Calu3 (cell line): ENCODE results near the gene IL1R1. TPM values are rescaled to one million over a fixed set of nuclear protein-coding genes. Genes with fewer than 3 reads are reported as not detected.
"Not testable (repeated sequence)": the region's sequence is repeated elsewhere in the genome, so short reads cannot be mapped to it uniquely, and the experiment has no call there.

Source experiments
- BruUV-seq: library from RNA; stranded (reverse); fragments of 400-500 nt; replicated peaks from 2 replicates; lab custom pipeline; 2021; lab: Mats Ljungman, UMichigan
- CTCF ChIA-PET: fragments of 300-600 bp; sonication (Branson Sonifier 250); formaldehyde crosslinking; loops from one replicate; lab custom pipeline; 2022; ENCODE audit warnings: antibody characterized with exemption; lab: Charles Lee
- DNase-seq: peaks from one replicate; pipeline ENCODE4 v3.0.0; 2022
- H3K27ac Mint-ChIP-seq: one replicate; pipeline ENCODE4 v1.8.0; 2022; ENCODE audit warnings: mixed read lengths; ENCODE audit not compliant: unreplicated experiment
- H3K27me3 Mint-ChIP-seq: one replicate; pipeline ENCODE4 v1.8.0; 2022; ENCODE audit warnings: mixed read lengths; ENCODE audit not compliant: unreplicated experiment
- H3K36me3 Mint-ChIP-seq: one replicate; pipeline ENCODE4 v1.8.0; 2022; ENCODE audit warnings: mild to moderate bottlenecking, moderate library complexity, mixed read lengths; ENCODE audit not compliant: insufficient read depth, unreplicated experiment
- H3K4me1 Mint-ChIP-seq: one replicate; pipeline ENCODE4 v1.8.0; 2022; ENCODE audit warnings: mild to moderate bottlenecking, low read depth, mixed read lengths; ENCODE audit not compliant: unreplicated experiment
- H3K4me3 Mint-ChIP-seq: one replicate; pipeline ENCODE4 v1.8.0; 2022; ENCODE audit warnings: mild to moderate bottlenecking, low read depth, moderate library complexity, mixed read lengths; ENCODE audit not compliant: unreplicated experiment
- H3K9me3 Mint-ChIP-seq: one replicate; pipeline ENCODE4 v1.8.0; 2022; ENCODE audit warnings: low read depth, mixed read lengths; ENCODE audit not compliant: unreplicated experiment
- intact Hi-C: fragments of 100-400 bp; cut with micrococcal nuclease; formaldehyde crosslinking; loops from one replicate; pipeline ENCODE4 v1.10.0; 2022; ENCODE audit not compliant: unreplicated experiment
- total RNA-seq: library from RNA; stranded (reverse); gene quantifications from 2 replicates; pipeline ENCODE4 v1.2.3, GENCODE V29; 2022
- TF ChIP-seq, protein P1 (sequence below): fragments of 200-600 bp; IDR thresholded peaks from one replicate; pipeline ENCODE4 v1.8.0; 2022; ENCODE audit warnings: antibody characterized with exemption; ENCODE audit not compliant: unreplicated experiment

IL1R1 gene
- total RNA-seq, 1 experiment from 2014 or later = 6.2 TPM

DNA sequence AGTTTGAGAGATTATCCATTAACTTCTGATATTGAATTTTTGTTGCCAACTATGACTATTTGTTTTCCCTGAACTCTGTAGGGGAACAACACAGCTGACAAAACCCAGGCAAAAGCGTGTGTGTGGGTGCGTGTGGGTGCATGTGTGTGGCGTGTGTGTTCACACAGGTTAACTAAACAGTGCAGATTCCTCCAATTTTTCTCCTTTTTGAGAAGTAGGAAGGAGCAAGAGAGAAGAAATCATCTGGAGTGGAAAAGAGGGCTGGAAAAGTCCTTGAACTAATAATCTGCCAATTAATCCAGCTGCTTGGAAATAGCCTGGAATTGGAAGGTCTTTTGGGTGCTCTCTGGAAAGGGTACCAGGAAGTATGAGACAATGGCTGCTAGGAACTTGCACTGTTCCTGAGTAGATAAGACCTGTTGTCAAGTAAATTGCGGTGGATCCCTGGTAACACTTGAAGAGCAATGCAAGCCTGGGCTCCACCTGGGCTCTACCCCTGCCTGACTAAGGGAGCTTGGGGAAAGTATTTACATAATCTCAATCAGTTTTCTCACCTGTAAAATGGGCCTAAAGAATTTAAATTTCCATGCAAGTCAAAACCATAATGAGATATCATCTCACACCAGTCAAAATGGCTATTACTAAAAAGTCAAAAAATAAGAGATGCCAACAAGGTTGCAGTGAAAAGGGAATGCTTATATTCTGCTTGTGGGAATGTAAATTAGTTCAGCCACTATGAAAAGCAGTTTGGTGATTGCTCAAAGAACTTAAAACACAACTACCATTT lies 40.5 kb upstream of the IL1R1 start:
- peak; percentile 19 for DNase-seq
- Mint-ChIP-seq H3K27ac (peak overlapping the region; percentile 78), H3K36me3 (no peaks in the 10 kb centered on the region), H3K9me3 (no peaks in the 10 kb centered on the region), H3K27me3 (no peaks in the 10 kb centered on the region), H3K4me3 (peak overlapping the region; percentile 46), H3K4me1 (peaks cover 55% of the 10 kb centered on the region)
- no TSS peak for BruUV-seq
- TF ChIP-seq, protein P1, sequence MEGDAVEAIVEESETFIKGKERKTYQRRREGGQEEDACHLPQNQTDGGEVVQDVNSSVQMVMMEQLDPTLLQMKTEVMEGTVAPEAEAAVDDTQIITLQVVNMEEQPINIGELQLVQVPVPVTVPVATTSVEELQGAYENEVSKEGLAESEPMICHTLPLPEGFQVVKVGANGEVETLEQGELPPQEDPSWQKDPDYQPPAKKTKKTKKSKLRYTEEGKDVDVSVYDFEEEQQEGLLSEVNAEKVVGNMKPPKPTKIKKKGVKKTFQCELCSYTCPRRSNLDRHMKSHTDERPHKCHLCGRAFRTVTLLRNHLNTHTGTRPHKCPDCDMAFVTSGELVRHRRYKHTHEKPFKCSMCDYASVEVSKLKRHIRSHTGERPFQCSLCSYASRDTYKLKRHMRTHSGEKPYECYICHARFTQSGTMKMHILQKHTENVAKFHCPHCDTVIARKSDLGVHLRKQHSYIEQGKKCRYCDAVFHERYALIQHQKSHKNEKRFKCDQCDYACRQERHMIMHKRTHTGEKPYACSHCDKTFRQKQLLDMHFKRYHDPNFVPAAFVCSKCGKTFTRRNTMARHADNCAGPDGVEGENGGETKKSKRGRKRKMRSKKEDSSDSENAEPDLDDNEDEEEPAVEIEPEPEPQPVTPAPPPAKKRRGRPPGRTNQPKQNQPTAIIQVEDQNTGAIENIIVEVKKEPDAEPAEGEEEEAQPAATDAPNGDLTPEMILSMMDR = no peak
- CTCF ChIA-PET = no interaction called here
- intact Hi-C loops = no loop called here

DNA sequence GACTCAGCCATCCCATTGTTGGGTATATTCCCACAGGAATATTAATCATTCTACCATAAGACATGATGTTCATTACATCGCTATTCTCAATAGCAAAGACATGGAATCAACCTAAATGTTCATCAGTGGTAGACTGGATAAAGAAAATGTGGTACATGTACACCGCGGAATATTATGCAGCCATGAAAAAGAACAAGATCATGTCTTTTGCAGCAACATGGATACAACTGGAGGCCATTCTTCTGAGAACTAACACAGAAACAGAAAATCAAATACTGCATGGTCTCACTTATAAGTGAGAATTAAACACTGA lies 40.0 kb upstream of the IL1R1 start:
- DNase-seq, H3K27me3 Mint-ChIP-seq, intact Hi-C loops, H3K27ac Mint-ChIP-seq, H3K36me3 Mint-ChIP-seq, BruUV-seq, H3K9me3 Mint-ChIP-seq, H3K4me3 Mint-ChIP-seq, CTCF ChIA-PET: not testable (repeated sequence)
- H3K4me1 Mint-ChIP-seq = peaks cover 58% of the 10 kb centered on the region

DNA sequence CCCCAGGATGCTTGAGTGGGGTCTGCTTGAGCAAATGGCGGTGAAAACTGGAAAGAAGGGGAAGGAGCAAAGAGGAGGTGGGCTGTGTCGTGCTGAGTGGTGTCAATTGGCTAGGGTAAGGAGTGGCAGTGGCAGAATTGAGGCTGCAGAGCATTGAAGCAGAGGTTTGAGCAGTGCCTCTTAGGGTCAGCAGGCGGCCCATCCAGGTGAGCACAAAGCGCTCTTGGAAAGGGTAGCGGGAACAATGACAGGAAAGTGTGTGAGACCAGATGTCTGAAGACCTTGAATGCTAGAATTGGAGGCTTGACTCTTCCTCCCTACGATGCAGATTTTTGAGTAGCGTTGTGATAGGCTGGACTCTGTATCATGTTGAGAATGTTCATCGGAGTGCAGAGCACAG lies 39.3 kb upstream of the IL1R1 start:
- no peaks in the 10 kb centered on the region for H3K9me3 Mint-ChIP-seq
- CTCF ChIA-PET = no interaction called here
- TF ChIP-seq, protein P1 = no peak
- peak overlapping the region; percentile 24 for H3K27ac Mint-ChIP-seq
- H3K27me3 Mint-ChIP-seq = no peaks in the 10 kb centered on the region
- BruUV-seq = no TSS peak
- DNase-seq = no peak
- intact Hi-C loops = no loop called here
- H3K4me3 Mint-ChIP-seq = no peak overlapping the region
- no peaks in the 10 kb centered on the region for H3K36me3 Mint-ChIP-seq
- H3K4me1 Mint-ChIP-seq = peaks cover 64% of the 10 kb centered on the region

DNA sequence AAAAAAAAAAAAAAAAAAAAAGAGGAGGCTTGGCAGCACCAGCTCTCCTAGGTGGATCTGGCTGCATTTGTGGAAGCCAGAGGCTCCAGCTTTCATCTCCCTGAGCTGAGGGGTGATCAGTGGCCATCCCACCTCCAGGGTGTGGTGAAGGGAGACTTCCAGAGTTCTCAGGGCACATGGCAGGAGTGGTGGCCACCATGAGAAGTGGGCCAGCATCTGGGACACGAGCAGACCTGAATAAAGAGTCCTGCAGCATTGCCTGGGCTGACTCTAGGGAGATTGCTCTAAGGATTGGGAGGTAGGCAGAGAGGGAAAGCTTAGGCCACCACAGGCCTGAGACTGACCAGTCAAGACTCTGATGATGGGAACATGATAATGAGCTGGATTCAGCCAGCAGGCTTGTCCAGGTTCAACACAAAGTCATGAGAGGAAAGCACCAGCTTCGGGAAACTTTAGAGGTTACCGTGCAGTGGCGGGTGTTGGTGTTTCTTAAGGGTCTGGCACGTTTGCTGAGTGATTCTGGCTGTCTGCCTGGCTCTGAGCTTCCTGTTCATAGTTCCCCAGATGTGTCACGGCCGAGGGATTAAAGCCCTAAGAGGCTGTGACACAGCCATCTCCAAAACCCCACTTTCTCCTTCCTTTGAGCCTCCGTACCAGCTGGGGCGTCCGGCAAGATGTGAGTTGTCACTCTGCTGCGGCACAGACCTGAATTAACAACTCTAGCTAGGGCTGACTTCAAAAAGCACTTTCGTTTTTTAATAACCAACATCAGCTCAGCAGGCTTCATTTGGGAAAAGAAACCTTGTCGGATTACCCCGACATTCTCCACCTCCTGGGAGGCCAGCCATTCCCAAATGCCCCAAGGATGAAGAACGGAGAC lies 38.3 kb upstream of the IL1R1 start:
- no TSS peak for BruUV-seq
- TF ChIP-seq, protein P1 = no peak
- Mint-ChIP-seq H3K36me3 (no peaks in the 10 kb centered on the region), H3K9me3 (no peaks in the 10 kb centered on the region), H3K4me3 (peak overlapping the region; percentile 20), H3K27ac (peak overlapping the region; percentile 62), H3K4me1 (peaks cover 68% of the 10 kb centered on the region), H3K27me3 (no peaks in the 10 kb centered on the region)
- CTCF ChIA-PET = interaction anchor here (0.8 kb wide), 1 partner anchor 8 kb away, joined by 3 read pairs; no protein-coding TSS in a partner anchor
- intact Hi-C loops = no loop called here
- peak; percentile 22 for DNase-seq
